RKO (cell line): Measurements from ENCODE around the gene SCYL2.

Source experiments
- DNase-seq: peaks from one replicate; pipeline ENCODE4 v3.0.0-alpha.2; 2016; ENCODE audit warnings: low spot score

Gene SCYL2

GRCh38 chr12:100375038-100375735 lies 108.2 kb downstream of the SCYL2 start:
- no peak for DNase-seq

GRCh38 chr12:100376161-100376560 lies 109.2 kb downstream of the SCYL2 start:
- no peak for DNase-seq

- no peak for DNase-seq
These were observed 114.4 kb downstream of the SCYL2 start for GRCh38 chr12:100381379-100381778.

- DNase-seq = no peak
These were observed 115.4 kb downstream of the SCYL2 start for GRCh38 chr12:100382338-100382737.

- no peak for DNase-seq
These were observed 116.9 kb downstream of the SCYL2 start for GRCh38 chr12:100383586-100384558.

GRCh38 chr12:100384559-100384935 lies 117.6 kb downstream of the SCYL2 start:
- DNase-seq = no peak

GRCh38 chr12:100388382-100388781 lies 121.4 kb downstream of the SCYL2 start:
- no peak for DNase-seq
